IMR-90 (cell line): ENCODE measurements around the gene ZNF318. TPM values are rescaled to one million over a fixed set of nuclear protein-coding genes. Genes with fewer than 3 reads are reported as not detected.

ENCODE experiments used
- ATAC-seq: fragments of 200-7000 bp; cut with Tn5 transposase; 2 replicates; pipeline ENCODE4 v1.9.1; 2020; ENCODE audit warnings: low read depth, mild to moderate bottlenecking, moderate library complexity
- BruUV-seq: library from RNA; stranded (reverse); fragments of 400-500 nt; replicated peaks from 2 replicates; lab custom pipeline; 2021; lab: Mats Ljungman, UMichigan
- CTCF ChIA-PET: fragments of 300-600 bp; formaldehyde crosslinking; extraction: SDS; loops from one replicate; lab custom pipeline; 2021; ENCODE audit warnings: antibody characterized with exemption; lab: Yijun Ruan, JAX
- POLR2A ChIA-PET: fragments of 300-600 bp; sonication (Branson Sonifier 250); formaldehyde crosslinking; loops from one replicate; lab custom pipeline; 2022; ENCODE audit warnings: antibody characterized with exemption; ENCODE audit not compliant: unreplicated experiment; lab: Charles Lee
- DNase-seq: peaks from one replicate; pipeline ENCODE4 v3.0.0; 2013
- H2AFZ ChIP-seq: replicated peaks from 2 replicates; pipeline ENCODE3; 2013; ENCODE audit warnings: low read length, mild to moderate bottlenecking; ENCODE audit not compliant: poor library complexity
- H2AK5ac ChIP-seq: 2 replicates; pipeline ENCODE4 v1.6.1; 2013; ENCODE audit warnings: low read depth, low read length, inconsistent platforms
- H2AK9ac ChIP-seq: replicated peaks from 2 replicates; pipeline ENCODE3; 2013; ENCODE audit warnings: mild to moderate bottlenecking, low read depth, low read length, moderate library complexity; ENCODE audit not compliant: poor library complexity
- H2BK120ac ChIP-seq: 2 replicates; pipeline ENCODE4 v1.6.1; 2013; ENCODE audit warnings: low read depth, low read length, inconsistent platforms
- H2BK15ac ChIP-seq: 3 replicates; pipeline ENCODE4 v1.6.1; 2013; ENCODE audit warnings: low read depth, low read length, inconsistent platforms
- H2BK20ac ChIP-seq: 2 replicates; pipeline ENCODE4 v1.6.1; 2013; ENCODE audit warnings: low read depth, mild to moderate bottlenecking, inconsistent platforms, low read length, moderate library complexity
- H2BK5ac ChIP-seq: 2 replicates; pipeline ENCODE4 v1.6.1; 2013; ENCODE audit warnings: mild to moderate bottlenecking, low read depth, low read length, inconsistent platforms; ENCODE audit not compliant: poor library complexity, severe bottlenecking
- H3K14ac ChIP-seq: replicated peaks from 2 replicates; pipeline ENCODE4 v1.6.1; 2013; ENCODE audit warnings: low read depth, low read length, inconsistent platforms
- H3K18ac ChIP-seq: 2 replicates; pipeline ENCODE4 v1.6.1; 2013; ENCODE audit warnings: low read depth, low read length, control low read depth
- H3K23ac ChIP-seq: 2 replicates; pipeline ENCODE4 v1.6.1; 2013; ENCODE audit warnings: low read depth, low read length, inconsistent platforms
- H3K27ac ChIP-seq: 2 replicates; pipeline ENCODE4 v1.5.1; 2013; ENCODE audit warnings: mild to moderate bottlenecking, control low read depth, low read length; ENCODE audit not compliant: insufficient read depth
- H3K27me3 ChIP-seq: 2 replicates; pipeline ENCODE4 v1.6.1; 2013; ENCODE audit warnings: low read length; ENCODE audit not compliant: control insufficient read depth, insufficient read depth
- H3K36me3 ChIP-seq: 2 replicates; pipeline ENCODE4 v1.6.1; 2013; ENCODE audit warnings: low read length, mixed read lengths; ENCODE audit not compliant: control insufficient read depth, insufficient read depth
- H3K4ac ChIP-seq: 2 replicates; pipeline ENCODE4 v1.6.1; 2013; ENCODE audit warnings: low read depth, low read length, inconsistent platforms
- H3K4me1 ChIP-seq: 2 replicates; pipeline ENCODE4 v1.6.1; 2013; ENCODE audit warnings: low read length, mixed read lengths; ENCODE audit not compliant: control insufficient read depth, insufficient read depth
- H3K4me2 ChIP-seq: 2 replicates; pipeline ENCODE4 v1.6.1; 2013; ENCODE audit warnings: low read depth, mild to moderate bottlenecking, control low read depth, low read length, moderate library complexity
- H3K4me3 ChIP-seq: 2 replicates; pipeline ENCODE4 v1.5.1; 2013; ENCODE audit warnings: low read depth, mild to moderate bottlenecking, control low read depth, low read length, moderate library complexity; ENCODE audit not compliant: insufficient read depth
- H3K56ac ChIP-seq: 2 replicates; pipeline ENCODE4 v1.6.1; 2013; ENCODE audit warnings: low read length, inconsistent platforms; ENCODE audit not compliant: insufficient read depth; ENCODE audit errors: extremely low read depth
- H3K79me1 ChIP-seq, 2 experiments: 2 replicates each; pipeline ENCODE4 v1.6.1; 2013; ENCODE audit warnings: low read length in 2 of 2, inconsistent platforms in 1 of 2, low read depth in 1 of 2
- H3K9ac ChIP-seq: 2 replicates; pipeline ENCODE4 v1.6.1; 2013; ENCODE audit warnings: low read depth, low read length, control low read depth
- H3K9me1 ChIP-seq: 2 replicates; pipeline ENCODE4 v1.6.1; 2013; ENCODE audit warnings: low read length, inconsistent platforms; ENCODE audit not compliant: insufficient read depth
- H3K9me3 ChIP-seq: 2 replicates; pipeline ENCODE4 v1.6.1; 2013; ENCODE audit warnings: low read length; ENCODE audit not compliant: control insufficient read depth, insufficient read depth
- H4K20me1 ChIP-seq: 2 replicates; pipeline ENCODE4 v1.6.1; 2013; ENCODE audit warnings: low read length, inconsistent platforms; ENCODE audit not compliant: insufficient read depth
- H4K5ac ChIP-seq: 2 replicates; pipeline ENCODE4 v1.6.1; 2013; ENCODE audit warnings: mild to moderate bottlenecking, low read depth, low read length, control low read depth
- H4K8ac ChIP-seq, 2 experiments: 2 replicates each; pipeline ENCODE4 v1.6.1; 2013; ENCODE audit warnings: low read depth in 2 of 2, low read length in 2 of 2, control low read depth in 1 of 2, inconsistent platforms in 1 of 2
- H4K91ac ChIP-seq: 2 replicates; pipeline ENCODE4 v1.6.1; 2013; ENCODE audit warnings: low read depth, low read length, inconsistent platforms; ENCODE audit not compliant: insufficient read depth
- CEBPB ChIP-seq: IDR thresholded peaks from 2 replicates; pipeline ENCODE4 v1.6.1; 2012; ENCODE audit warnings: low read depth, low read length, improper control_type of control experiment
- MAZ ChIP-seq: IDR thresholded peaks from 2 replicates; pipeline ENCODE4 v1.6.1; 2012; ENCODE audit warnings: low read depth, mild to moderate bottlenecking, low read length, improper control_type of control experiment, moderate library complexity, borderline replicate concordance
- RAD21 ChIP-seq: IDR thresholded peaks from 2 replicates; pipeline ENCODE4 v1.6.1; 2012; ENCODE audit warnings: low read length, improper control_type of control experiment
- WGBS, 2 experiments: methylation state at CpG; one replicate each; pipeline versions ENCODE4 v1.1.5 to v1.1.7; 2013; ENCODE audit warnings: missing lambda C conversion rate in 2 of 2; ENCODE audit not compliant: insufficient read length in 1 of 2; ENCODE audit errors: extremely low coverage in 2 of 2; 5-methylcytosine and 5-hydroxymethylcytosine counted together
- dilution Hi-C: fragments of 300-500 bp; cut with HindIII; formaldehyde crosslinking; loops from one replicate; pipeline ENCODE4 v1.14.3; 2018; ENCODE audit warnings: low sequenced_read_pairs; ENCODE audit not compliant: unreplicated experiment
- in situ Hi-C: fragments of 300-500 bp; cut with MboI; formaldehyde crosslinking; loops from 3 replicates; pipeline ENCODE4 v1.14.3; 2019; ENCODE audit warnings: low sequenced_read_pairs, inconsistent platforms, mixed read lengths
- intact Hi-C: fragments of 100-400 bp; cut with micrococcal nuclease; formaldehyde crosslinking; loops from 2 replicates; pipeline ENCODE4 v1.10.0; 2022
- polyA plus RNA-seq, 3 experiments: library from polyadenylated mRNA; depleted of rRNA; stranded (reverse); fragments of >200 nt; gene quantifications; 2 replicates each; pipeline ENCODE4 v1.2.3, GENCODE V29; 2012; ENCODE audit warnings: low replicate concordance in 1 of 3
- total RNA-seq: library from RNA; depleted of rRNA; stranded (reverse); fragments of >200 nt; gene quantifications from 2 replicates; pipeline ENCODE4 v1.2.3, GENCODE V29; 2012
- TF ChIP-seq, protein P1 (sequence below): fragments of 150-350 bp; IDR thresholded peaks from 2 replicates; pipeline ENCODE4 v1.6.1; 2016; ENCODE audit warnings: low read depth, mild to moderate bottlenecking, low read length, moderate library complexity, borderline replicate concordance

Gene ZNF318
- total and polyA plus RNA-seq, 2 of the 4 experiments (the other 2 are of a cell fraction) = 5.7 to 6.6 TPM

GRCh38 chr6:43399932-43400487, 30.6 kb upstream of the ZNF318 start:
- in situ Hi-C loops = no loop called here
- no peaks in the 10 kb centered on the region for H3K9me3 ChIP-seq
- H3K4ac ChIP-seq = no peak overlapping the region
- H4K91ac ChIP-seq = no peak overlapping the region
- H3K4me2 ChIP-seq = no peak overlapping the region
- DNase-seq (no peak), ATAC-seq (no peak)
- no CpG with 5 or more reads among the region's 3 CpGs for WGBS, 2 experiments
- TF ChIP-seq RAD21 = no peak
- TF ChIP-seq CEBPB = no peak
- TF ChIP-seq, protein P1, sequence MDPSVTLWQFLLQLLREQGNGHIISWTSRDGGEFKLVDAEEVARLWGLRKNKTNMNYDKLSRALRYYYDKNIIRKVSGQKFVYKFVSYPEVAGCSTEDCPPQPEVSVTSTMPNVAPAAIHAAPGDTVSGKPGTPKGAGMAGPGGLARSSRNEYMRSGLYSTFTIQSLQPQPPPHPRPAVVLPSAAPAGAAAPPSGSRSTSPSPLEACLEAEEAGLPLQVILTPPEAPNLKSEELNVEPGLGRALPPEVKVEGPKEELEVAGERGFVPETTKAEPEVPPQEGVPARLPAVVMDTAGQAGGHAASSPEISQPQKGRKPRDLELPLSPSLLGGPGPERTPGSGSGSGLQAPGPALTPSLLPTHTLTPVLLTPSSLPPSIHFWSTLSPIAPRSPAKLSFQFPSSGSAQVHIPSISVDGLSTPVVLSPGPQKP = no peak
- TF ChIP-seq MAZ = no peak
- ChIA-PET POLR2A (no interaction called here), CTCF (no interaction called here)
- H3K9ac ChIP-seq = no peak overlapping the region
- no TSS peak for BruUV-seq
- no peaks in the 10 kb centered on the region for H3K36me3 ChIP-seq
- H2BK15ac ChIP-seq = no peak overlapping the region
- H4K20me1 ChIP-seq = no peaks in the 10 kb centered on the region
- H2BK20ac ChIP-seq = no peak overlapping the region
- peaks cover 31% of the 10 kb centered on the region for H3K27me3 ChIP-seq
- H3K56ac ChIP-seq = no peak overlapping the region
- no peak overlapping the region for H4K5ac ChIP-seq
- no peak overlapping the region for H2AK9ac ChIP-seq
- intact Hi-C loops = no loop called here
- no peaks in the 10 kb centered on the region for H3K4me1 ChIP-seq
- H3K14ac ChIP-seq = no peak overlapping the region
- H2AFZ ChIP-seq = no peak overlapping the region
- no peak overlapping the region for H3K27ac ChIP-seq
- H3K4me3 ChIP-seq = no peak overlapping the region
- no peak overlapping the region for H2BK120ac ChIP-seq
- H3K9me1 ChIP-seq = no peaks in the 10 kb centered on the region
- no peak overlapping the region for H2BK5ac ChIP-seq
- no peak overlapping the region for H3K18ac ChIP-seq
- no peak overlapping the region for H4K8ac ChIP-seq
- H2AK5ac ChIP-seq = no peak overlapping the region
- H3K79me1 ChIP-seq = no peaks in the 10 kb centered on the region
- H3K23ac ChIP-seq = no peak overlapping the region
- dilution Hi-C loops = no loop called here
